ENCODE data around the gene MGAT4C.

The MGAT4C gene

GRCh38 chr12:85983601-85984000 is 272.6 kb downstream of the MGAT4C start:
- no peak overlapping the region for H3K27ac ChIP-seq
- TF ChIP-seq, protein P1, sequence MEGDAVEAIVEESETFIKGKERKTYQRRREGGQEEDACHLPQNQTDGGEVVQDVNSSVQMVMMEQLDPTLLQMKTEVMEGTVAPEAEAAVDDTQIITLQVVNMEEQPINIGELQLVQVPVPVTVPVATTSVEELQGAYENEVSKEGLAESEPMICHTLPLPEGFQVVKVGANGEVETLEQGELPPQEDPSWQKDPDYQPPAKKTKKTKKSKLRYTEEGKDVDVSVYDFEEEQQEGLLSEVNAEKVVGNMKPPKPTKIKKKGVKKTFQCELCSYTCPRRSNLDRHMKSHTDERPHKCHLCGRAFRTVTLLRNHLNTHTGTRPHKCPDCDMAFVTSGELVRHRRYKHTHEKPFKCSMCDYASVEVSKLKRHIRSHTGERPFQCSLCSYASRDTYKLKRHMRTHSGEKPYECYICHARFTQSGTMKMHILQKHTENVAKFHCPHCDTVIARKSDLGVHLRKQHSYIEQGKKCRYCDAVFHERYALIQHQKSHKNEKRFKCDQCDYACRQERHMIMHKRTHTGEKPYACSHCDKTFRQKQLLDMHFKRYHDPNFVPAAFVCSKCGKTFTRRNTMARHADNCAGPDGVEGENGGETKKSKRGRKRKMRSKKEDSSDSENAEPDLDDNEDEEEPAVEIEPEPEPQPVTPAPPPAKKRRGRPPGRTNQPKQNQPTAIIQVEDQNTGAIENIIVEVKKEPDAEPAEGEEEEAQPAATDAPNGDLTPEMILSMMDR (conservative IDR thresholded peaks at IDR 0.05) = no peak

GRCh38 chr12:85979641-85980040 is 276.6 kb downstream of the MGAT4C start:
- TF ChIP-seq, protein P1 (conservative IDR thresholded peaks at IDR 0.05) = no peak
- no peak overlapping the region for H3K27ac ChIP-seq

GRCh38 chr12:85975716-85976115 is 280.5 kb downstream of the MGAT4C start:
- TF ChIP-seq, protein P1 (conservative IDR thresholded peaks at IDR 0.05) = no peak
- no peak overlapping the region for H3K27ac ChIP-seq

DNA sequence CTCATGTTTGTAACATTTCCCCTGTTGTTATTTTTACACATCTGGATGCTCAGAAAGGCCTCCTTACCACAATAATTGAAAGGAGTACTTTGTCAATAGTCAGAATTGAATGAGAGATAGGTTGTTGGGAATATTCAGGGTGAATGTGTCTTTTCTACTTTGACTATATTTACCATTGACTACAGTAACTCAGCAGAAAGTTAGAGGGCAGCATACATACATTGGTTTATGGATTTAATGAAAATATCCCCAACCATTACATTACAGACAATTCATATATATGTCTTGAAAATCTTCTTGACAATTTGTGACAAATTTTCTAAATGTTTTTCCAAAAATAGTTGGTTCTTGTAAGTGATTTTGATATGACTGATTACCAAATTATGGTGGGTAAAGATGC is 284.4 kb downstream of the MGAT4C start:
- no peak overlapping the region for H3K27ac ChIP-seq
- TF ChIP-seq, protein P1 (conservative IDR thresholded peaks at IDR 0.05) = peak; percentile 48

- no peak overlapping the region for H3K27ac ChIP-seq
- TF ChIP-seq, protein P1 (conservative IDR thresholded peaks at IDR 0.05) = no peak
These were observed 287.6 kb downstream of the MGAT4C start for GRCh38 chr12:85968606-85969005.

GRCh38 chr12:85963326-85963725 is 292.9 kb downstream of the MGAT4C start:
- H3K27ac ChIP-seq = no peak overlapping the region
- TF ChIP-seq, protein P1 (conservative IDR thresholded peaks at IDR 0.05) = no peak

DNA sequence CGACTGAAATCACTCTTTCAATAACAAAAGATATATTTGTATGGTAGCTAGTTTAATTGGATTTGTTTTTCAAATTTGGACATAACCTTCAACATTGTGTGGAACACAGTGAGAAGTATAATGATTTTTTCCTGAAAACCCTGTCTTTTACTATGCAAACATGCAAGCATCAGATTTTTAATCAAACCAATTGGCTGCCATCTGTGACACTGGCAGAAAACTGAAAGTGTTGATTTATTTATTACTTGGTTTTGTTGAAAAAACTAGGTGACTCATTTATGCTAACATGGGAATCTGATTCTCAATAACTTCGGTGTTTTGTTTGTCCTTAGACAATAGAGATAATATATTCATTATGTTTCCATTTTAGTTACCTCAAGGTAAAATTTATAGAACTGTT is 300.1 kb downstream of the MGAT4C start:
- no peak overlapping the region for H3K27ac ChIP-seq
- TF ChIP-seq, protein P1 (conservative IDR thresholded peaks at IDR 0.05) = no peak

- H3K27ac ChIP-seq = no peak overlapping the region
- TF ChIP-seq, protein P1 (conservative IDR thresholded peaks at IDR 0.05) = peak; percentile 78
These were observed 301.1 kb downstream of the MGAT4C start for GRCh38 chr12:85955127-85955526.

All from VCaP (cell line).